DMS53 treated with DMSO at 0.1 percent for 48 hours (cell line): ENCODE data around the gene IL1RAP.
A peak's percentile ranks its signal among the peaks of the same experiment; 100 is the strongest.

Source experiments
- DNase-seq: peaks from one replicate; lab custom pipeline; 2025; ENCODE audit not compliant: unreplicated experiment; lab: John Stamatoyannopoulos, UW

The IL1RAP gene

GRCh38 chr3:190541008-190541407, 27.1 kb downstream of the IL1RAP start:
- DNase-seq = no peak

GRCh38 chr3:190541560-190541959, 27.7 kb downstream of the IL1RAP start:
- DNase-seq = no peak

- no peak for DNase-seq
Measured at GRCh38 chr3:190542846-190543245, 29.0 kb downstream of the IL1RAP start.

GRCh38 chr3:190543671-190544070, 29.8 kb downstream of the IL1RAP start:
- DNase-seq = no peak

GRCh38 chr3:190545191-190545590, 31.3 kb downstream of the IL1RAP start:
- no peak for DNase-seq

GRCh38 chr3:190546881-190547510, 33.1 kb downstream of the IL1RAP start:
- no peak for DNase-seq

- DNase-seq = no peak
Measured at GRCh38 chr3:190548031-190548656, 34.3 kb downstream of the IL1RAP start.

- DNase-seq = no peak
Measured at GRCh38 chr3:190552021-190552420, 38.1 kb downstream of the IL1RAP start.

GRCh38 chr3:190552969-190553759, 39.3 kb downstream of the IL1RAP start:
- no peak for DNase-seq

GRCh38 chr3:190554197-190554596, 40.3 kb downstream of the IL1RAP start:
- no peak for DNase-seq

- DNase-seq = no peak
Measured at GRCh38 chr3:190556351-190556750, 42.5 kb downstream of the IL1RAP start.

- DNase-seq = no peak
Measured at GRCh38 chr3:190557296-190557695, 43.4 kb downstream of the IL1RAP start.

- no peak for DNase-seq
Measured at GRCh38 chr3:190558316-190558715, 44.4 kb downstream of the IL1RAP start.

GRCh38 chr3:190558796-190559195, 44.9 kb downstream of the IL1RAP start:
- DNase-seq = no peak

GRCh38 chr3:190560013-190560895, 46.4 kb downstream of the IL1RAP start:
- DNase-seq = no peak

- no peak for DNase-seq
Measured at GRCh38 chr3:190562866-190563510, 49.1 kb downstream of the IL1RAP start.

- no peak for DNase-seq
Measured at GRCh38 chr3:190564175-190564574, 50.3 kb downstream of the IL1RAP start.

- peak; percentile 64 for DNase-seq
Measured at GRCh38 chr3:190566043-190566933, 52.4 kb downstream of the IL1RAP start.

GRCh38 chr3:190568036-190568435, 54.2 kb downstream of the IL1RAP start:
- DNase-seq = no peak

- DNase-seq = no peak
Measured at GRCh38 chr3:190574473-190574872, 60.6 kb downstream of the IL1RAP start.
